Neural progenitor cell (in vitro differentiated cells): ENCODE measurements around the gene CTCF. TPM values are rescaled to one million over a fixed set of nuclear protein-coding genes. Genes with fewer than 3 reads are reported as not detected.
"Not testable (repeated sequence)": the region's sequence is repeated elsewhere in the genome, so short reads cannot be mapped to it uniquely, and the experiment has no call there.

ENCODE experiments used
- DNase-seq: peaks from one replicate; pipeline ENCODE4 v3.0.0-alpha.2; 2016; ENCODE audit warnings: low spot score
- H2AFZ ChIP-seq: fragments of 200-600 bp; sonication (generic); replicated peaks from 2 replicates; pipeline ENCODE4 v1.6.1; 2016; ENCODE audit warnings: antibody characterized with exemption
- H3F3A ChIP-seq: fragments of 200-600 bp; sonication (generic); 2 replicates; pipeline ENCODE4 v1.6.1; 2016; ENCODE audit warnings: antibody characterized with exemption, low read depth
- H3K27ac ChIP-seq: fragments of 200-600 bp; sonication (generic); 2 replicates; pipeline ENCODE4 v1.5.1; 2016; ENCODE audit warnings: mild to moderate bottlenecking
- H3K27me3 ChIP-seq: fragments of 200-600 bp; sonication (generic); 2 replicates; pipeline ENCODE4 v1.6.1; 2016; ENCODE audit warnings: mild to moderate bottlenecking, moderate library complexity
- H3K36me3 ChIP-seq: fragments of 200-600 bp; sonication (generic); 2 replicates; pipeline ENCODE4 v1.5.1; 2016
- H3K4me1 ChIP-seq: fragments of 200-600 bp; sonication (generic); 2 replicates; pipeline ENCODE4 v1.6.1; 2016; ENCODE audit warnings: mixed run types
- H3K4me2 ChIP-seq: fragments of 200-600 bp; sonication (generic); 2 replicates; pipeline ENCODE4 v1.6.1; 2016
- H3K4me3 ChIP-seq: fragments of 200-600 bp; sonication (generic); 2 replicates; pipeline ENCODE4 v1.5.1; 2016
- H3K79me2 ChIP-seq: fragments of 200-600 bp; sonication (generic); 2 replicates; pipeline ENCODE4 v1.6.1; 2016; ENCODE audit warnings: low read depth
- H3K9ac ChIP-seq: fragments of 200-600 bp; sonication (generic); 2 replicates; pipeline ENCODE4 v1.6.1; 2016
- H3K9me3 ChIP-seq: fragments of 200-600 bp; sonication (generic); 2 replicates; pipeline ENCODE4 v1.5.1; 2016; ENCODE audit warnings: low read depth
- H4K20me1 ChIP-seq: fragments of 200-600 bp; sonication (generic); 2 replicates; pipeline ENCODE4 v1.6.1; 2016; ENCODE audit warnings: low read depth
- H3K27ac Mint-ChIP-seq: 3 replicates; pipeline ENCODE4 v1.8.0; 2021; ENCODE audit warnings: mixed read lengths
- H3K27me3 Mint-ChIP-seq: 2 replicates; pipeline ENCODE4 v1.8.0; 2022; ENCODE audit warnings: low read depth, mild to moderate bottlenecking, inconsistent platforms, moderate library complexity, mixed read lengths; ENCODE audit not compliant: insufficient read depth
- H3K36me3 Mint-ChIP-seq: 3 replicates; pipeline ENCODE4 v1.8.0; 2021; ENCODE audit warnings: mixed read lengths
- H3K4me1 Mint-ChIP-seq: 3 replicates; pipeline ENCODE4 v1.8.0; 2021; ENCODE audit warnings: mixed read lengths
- H3K4me3 Mint-ChIP-seq: 3 replicates; pipeline ENCODE4 v1.8.0; 2021; ENCODE audit warnings: mild to moderate bottlenecking, moderate library complexity, mixed read lengths
- H3K9me3 Mint-ChIP-seq: 3 replicates; pipeline ENCODE4 v1.8.0; 2020; ENCODE audit warnings: mixed read lengths
- EZH2 ChIP-seq: fragments of 200-600 bp; sonication (generic); IDR thresholded peaks from 2 replicates; pipeline ENCODE4 v1.6.1; 2017; ENCODE audit warnings: antibody characterized with exemption, mild to moderate bottlenecking, moderate library complexity
- EZH2phosphoT487 ChIP-seq: fragments of 200-600 bp; sonication (generic); IDR thresholded peaks from 2 replicates; pipeline ENCODE4 v1.6.1; 2017; ENCODE audit warnings: antibody characterized with exemption
- total RNA-seq: library from RNA; depleted of rRNA; stranded (reverse); fragments of >200 nt; gene quantifications from 2 replicates; pipeline ENCODE4 v1.2.3, GENCODE V29; 2015; ENCODE audit warnings: low replicate concordance
- TF ChIP-seq, protein P1 (sequence below): fragments of 200-600 bp; sonication (generic); IDR thresholded peaks from 2 replicates; pipeline ENCODE4 v1.5.1; 2017; ENCODE audit warnings: antibody characterized with exemption, mild to moderate bottlenecking

Gene CTCF
- total RNA-seq, 1 donor from 2014 or later = 76.3 TPM

GRCh38 chr16:67533024-67533560, 29.2 kb upstream of the CTCF start:
- H3K27ac ChIP-seq = no peak overlapping the region
- no peaks in the 10 kb centered on the region for H3K9me3 ChIP-seq
- no peaks in the 10 kb centered on the region for H3K9me3 Mint-ChIP-seq
- H3K36me3 Mint-ChIP-seq = no peaks in the 10 kb centered on the region
- peaks cover 33% of the 10 kb centered on the region for H3K27me3 Mint-ChIP-seq
- no peaks in the 10 kb centered on the region for H3K79me2 ChIP-seq
- H3K27ac Mint-ChIP-seq = no peak overlapping the region
- TF ChIP-seq EZH2phosphoT487 = no peak
- no peak for TF ChIP-seq EZH2
- TF ChIP-seq, protein P1, sequence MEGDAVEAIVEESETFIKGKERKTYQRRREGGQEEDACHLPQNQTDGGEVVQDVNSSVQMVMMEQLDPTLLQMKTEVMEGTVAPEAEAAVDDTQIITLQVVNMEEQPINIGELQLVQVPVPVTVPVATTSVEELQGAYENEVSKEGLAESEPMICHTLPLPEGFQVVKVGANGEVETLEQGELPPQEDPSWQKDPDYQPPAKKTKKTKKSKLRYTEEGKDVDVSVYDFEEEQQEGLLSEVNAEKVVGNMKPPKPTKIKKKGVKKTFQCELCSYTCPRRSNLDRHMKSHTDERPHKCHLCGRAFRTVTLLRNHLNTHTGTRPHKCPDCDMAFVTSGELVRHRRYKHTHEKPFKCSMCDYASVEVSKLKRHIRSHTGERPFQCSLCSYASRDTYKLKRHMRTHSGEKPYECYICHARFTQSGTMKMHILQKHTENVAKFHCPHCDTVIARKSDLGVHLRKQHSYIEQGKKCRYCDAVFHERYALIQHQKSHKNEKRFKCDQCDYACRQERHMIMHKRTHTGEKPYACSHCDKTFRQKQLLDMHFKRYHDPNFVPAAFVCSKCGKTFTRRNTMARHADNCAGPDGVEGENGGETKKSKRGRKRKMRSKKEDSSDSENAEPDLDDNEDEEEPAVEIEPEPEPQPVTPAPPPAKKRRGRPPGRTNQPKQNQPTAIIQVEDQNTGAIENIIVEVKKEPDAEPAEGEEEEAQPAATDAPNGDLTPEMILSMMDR = no peak
- H4K20me1 ChIP-seq = peaks cover 81% of the 10 kb centered on the region
- no peak overlapping the region for H2AFZ ChIP-seq
- H3K4me3 Mint-ChIP-seq = no peak overlapping the region
- no peak overlapping the region for H3K9ac ChIP-seq
- H3F3A ChIP-seq = peaks cover 37% of the 10 kb centered on the region
- H3K4me1 Mint-ChIP-seq = peaks cover 20% of the 10 kb centered on the region
- no peak overlapping the region for H3K4me2 ChIP-seq
- DNase-seq = no peak
- H3K4me3 ChIP-seq = no peak overlapping the region
- peaks cover 98% of the 10 kb centered on the region for H3K27me3 ChIP-seq
- peaks cover 14% of the 10 kb centered on the region for H3K4me1 ChIP-seq
- no peaks in the 10 kb centered on the region for H3K36me3 ChIP-seq

DNA sequence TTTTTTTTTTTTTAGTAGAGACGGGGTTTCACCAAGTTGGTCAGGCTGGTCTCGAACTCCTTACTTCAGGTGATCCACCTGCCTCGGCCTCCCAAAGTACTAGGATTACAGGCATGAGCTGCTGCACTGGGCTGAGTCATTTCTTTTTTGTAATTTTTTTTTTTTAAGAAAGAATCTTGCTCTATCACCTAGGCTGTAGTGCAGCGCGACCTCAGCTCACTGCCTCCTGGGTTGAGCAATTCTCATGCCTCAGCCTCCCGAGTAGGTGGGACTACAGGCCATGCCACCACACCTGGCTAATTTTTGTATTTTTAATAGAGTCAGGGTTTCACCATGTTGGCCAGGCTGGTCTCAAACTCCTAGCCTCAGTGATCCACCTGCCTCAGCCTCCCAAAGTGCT, 28.3 kb upstream of the CTCF start:
- peaks cover 23% of the 10 kb centered on the region for H3K4me1 Mint-ChIP-seq
- DNase-seq, H3K36me3 ChIP-seq, H3K4me3 Mint-ChIP-seq, H3K27ac Mint-ChIP-seq, H2AFZ ChIP-seq, H3K9ac ChIP-seq, H3K4me3 ChIP-seq, H3K9me3 Mint-ChIP-seq, H3K4me2 ChIP-seq, H3K36me3 Mint-ChIP-seq, H3K9me3 ChIP-seq, H3K27ac ChIP-seq, H3K79me2 ChIP-seq: not testable (repeated sequence)
- Histone ChIP-seq H4K20me1 (peaks cover 90% of the 10 kb centered on the region), H3F3A (peaks cover 38% of the 10 kb centered on the region), H3K4me1 (peaks cover 16% of the 10 kb centered on the region), H3K27me3 (peaks cover 100% of the 10 kb centered on the region)
- H3K27me3 Mint-ChIP-seq = peaks cover 36% of the 10 kb centered on the region

GRCh38 chr16:67534431-67534830, 27.9 kb upstream of the CTCF start:
- Histone ChIP-seq H3K79me2 (no peaks in the 10 kb centered on the region), H4K20me1 (peaks cover 94% of the 10 kb centered on the region), H2AFZ (no peak overlapping the region), H3K4me3 (no peak overlapping the region), H3K36me3 (no peaks in the 10 kb centered on the region), H3K27me3 (peaks cover 100% of the 10 kb centered on the region), H3K9ac (no peak overlapping the region), H3K4me2 (no peak overlapping the region), H3K4me1 (peaks cover 16% of the 10 kb centered on the region), H3K9me3 (no peaks in the 10 kb centered on the region), H3F3A (peaks cover 38% of the 10 kb centered on the region), H3K27ac (no peak overlapping the region)
- Mint-ChIP-seq H3K9me3 (no peaks in the 10 kb centered on the region), H3K36me3 (peaks cover 5% of the 10 kb centered on the region), H3K27me3 (peaks cover 39% of the 10 kb centered on the region), H3K27ac (no peak overlapping the region), H3K4me1 (peaks cover 25% of the 10 kb centered on the region), H3K4me3 (no peak overlapping the region)
- no peak for TF ChIP-seq EZH2phosphoT487
- TF ChIP-seq EZH2 = no peak
- TF ChIP-seq, protein P1 = no peak
- DNase-seq = no peak

DNA sequence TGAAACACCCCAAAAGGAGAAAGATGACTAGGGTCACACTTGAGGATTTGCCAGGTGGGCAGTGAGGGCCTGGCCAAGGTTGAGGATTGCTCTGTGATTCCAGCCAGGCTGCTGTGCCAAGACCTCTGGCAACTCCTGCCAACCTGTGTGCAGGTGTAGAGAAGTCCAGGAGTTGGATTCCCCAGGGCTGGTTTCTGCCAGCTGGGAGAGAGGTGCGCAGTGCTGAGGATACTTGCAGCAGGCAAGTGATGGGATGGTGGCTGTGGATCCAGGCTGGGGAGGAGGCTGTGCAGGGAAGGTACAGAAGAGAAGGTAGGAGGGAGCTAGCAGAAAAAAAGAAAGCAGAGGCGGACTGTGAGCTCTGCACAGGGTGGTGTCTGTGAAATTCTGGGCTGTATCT, 27.1 kb upstream of the CTCF start:
- Histone ChIP-seq H3K79me2 (no peaks in the 10 kb centered on the region), H2AFZ (no peak overlapping the region), H3K4me1 (peaks cover 8% of the 10 kb centered on the region), H3K9me3 (no peaks in the 10 kb centered on the region), H3K27ac (no peak overlapping the region), H3K4me2 (no peak overlapping the region), H3K36me3 (no peaks in the 10 kb centered on the region), H3K27me3 (peaks cover 100% of the 10 kb centered on the region), H3F3A (peaks cover 35% of the 10 kb centered on the region), H3K9ac (no peak overlapping the region), H3K4me3 (no peak overlapping the region), H4K20me1 (peaks cover 97% of the 10 kb centered on the region)
- H3K4me3 Mint-ChIP-seq = peak overlapping the region; percentile 12
- peaks cover 21% of the 10 kb centered on the region for H3K4me1 Mint-ChIP-seq
- no peaks in the 10 kb centered on the region for H3K9me3 Mint-ChIP-seq
- TF ChIP-seq EZH2 = no peak
- TF ChIP-seq EZH2phosphoT487 = no peak
- TF ChIP-seq, protein P1 = no peak
- H3K27ac Mint-ChIP-seq = no peak overlapping the region
- H3K27me3 Mint-ChIP-seq = peaks cover 37% of the 10 kb centered on the region
- DNase-seq = no peak
- H3K36me3 Mint-ChIP-seq = peaks cover 5% of the 10 kb centered on the region
